Spleen (tissue), 3 donors: ENCODE results near the gene LMOD1.

Experiments used
- POLR2A ChIP-seq, 3 donors: fragments of 450-650 bp; IDR thresholded peaks; one replicate each; pipeline ENCODE4 v1.5.1; 2017; ENCODE audit warnings: antibody characterized with exemption in 3 of 3, mild to moderate bottlenecking in 1 of 3
- POLR2AphosphoS5 ChIP-seq, 3 donors: sonication (generic); formaldehyde crosslinking; IDR thresholded peaks; one replicate each; pipeline ENCODE4 v1.5.1; 2017; ENCODE audit warnings: antibody characterized with exemption in 3 of 3

- TF ChIP-seq POLR2A (IDR thresholded peaks at IDR 0.05) (no peak), POLR2AphosphoS5 (IDR thresholded peaks at IDR 0.05) (no peak)
Observed at GRCh38 chr1:201941420-201942128, 4.8 kb downstream of the LMOD1 start.
